Naive thymus-derived CD4-positive, alpha-beta T cell (primary cell): ENCODE data around the gene PRKN. TPM values are rescaled to one million over a fixed set of nuclear protein-coding genes. Genes with fewer than 3 reads are reported as not detected.

ENCODE experiments used
- ATAC-seq: fragments of 150-1000 bp; cut with Tn5 transposase; 2 replicates; pipeline ENCODE4 v1.10.0; 2021; ENCODE audit warnings: mild to moderate bottlenecking, moderate library complexity
- CTCF ChIA-PET: fragments of 350-600 bp; sonication (Branson Sonifier 250); formaldehyde crosslinking; loops from one replicate; lab custom pipeline; 2021; ENCODE audit warnings: antibody characterized with exemption; lab: Charles Lee
- POLR2A ChIA-PET: fragments of 350-600 bp; sonication (Branson Sonifier 250); formaldehyde crosslinking; loops from one replicate; lab custom pipeline; 2021; ENCODE audit warnings: antibody characterized with exemption, inconsistent platforms; lab: Charles Lee
- DNase-seq, 9 donors: peaks; one replicate each; pipeline versions ENCODE4 v3.0.0 to v3.0.0-alpha.2; 2020 to 2022; ENCODE audit warnings: mixed read lengths in 1 of 9
- H3K27ac ChIP-seq: one replicate; pipeline ENCODE4 v1.7.0; 2013; ENCODE audit warnings: mild to moderate bottlenecking, low read depth, low read length, moderate library complexity
- H3K27me3 ChIP-seq, 2 donors: one replicate each; pipeline ENCODE4 v1.7.0; 2013; ENCODE audit warnings: low read length in 2 of 2, mild to moderate bottlenecking in 2 of 2, moderate library complexity in 2 of 2; ENCODE audit not compliant: control insufficient read depth in 2 of 2, insufficient read depth in 2 of 2
- H3K36me3 ChIP-seq, 3 experiments: 1 replicate in 2 of 3; 2 replicates in 1 of 3; pipeline ENCODE4 v1.7.0; 2013; ENCODE audit warnings: low read length in 3 of 3, mild to moderate bottlenecking in 3 of 3, moderate library complexity in 1 of 3; ENCODE audit not compliant: insufficient read depth in 3 of 3, control insufficient read depth in 2 of 3
- H3K4me1 ChIP-seq, 2 donors: one replicate each; pipeline ENCODE4 v1.7.0; 2013; ENCODE audit warnings: low read length in 2 of 2, mild to moderate bottlenecking in 2 of 2, moderate library complexity in 1 of 2; ENCODE audit not compliant: control insufficient read depth in 2 of 2, insufficient read depth in 2 of 2
- H3K4me3 ChIP-seq: 2 replicates; pipeline ENCODE4 v1.7.0; 2013; ENCODE audit warnings: mild to moderate bottlenecking, low read length
- H3K9me3 ChIP-seq, 3 experiments: 1 replicate in 2 of 3; 2 replicates in 1 of 3; pipeline ENCODE4 v1.7.0; 2013; ENCODE audit warnings: low read length in 3 of 3; ENCODE audit not compliant: control insufficient read depth in 2 of 3
- H3K27ac Mint-ChIP-seq, 9 donors: one replicate each; pipeline ENCODE4 v1.8.0; 2020 to 2022; ENCODE audit warnings: mixed read lengths in 9 of 9, mild to moderate bottlenecking in 8 of 9, moderate library complexity in 5 of 9, inconsistent platforms in 2 of 9
- H3K27me3 Mint-ChIP-seq, 5 donors: one replicate each; pipeline ENCODE4 v1.8.0; 2021 to 2022; ENCODE audit warnings: mixed read lengths in 5 of 5, mild to moderate bottlenecking in 1 of 5
- H3K36me3 Mint-ChIP-seq, 5 donors: one replicate each; pipeline ENCODE4 v1.8.0; 2020 to 2022; ENCODE audit warnings: mixed read lengths in 5 of 5, mild to moderate bottlenecking in 3 of 5, inconsistent platforms in 1 of 5
- H3K4me1 Mint-ChIP-seq, 7 donors: one replicate each; pipeline ENCODE4 v1.8.0; 2020 to 2022; ENCODE audit warnings: mixed read lengths in 7 of 7, mild to moderate bottlenecking in 3 of 7, inconsistent platforms in 1 of 7
- H3K4me3 Mint-ChIP-seq, 10 donors: one replicate each; pipeline ENCODE4 v1.8.0; 2020 to 2022; ENCODE audit warnings: mild to moderate bottlenecking in 10 of 10, mixed read lengths in 10 of 10, moderate library complexity in 6 of 10, inconsistent platforms in 2 of 10
- H3K9me3 Mint-ChIP-seq, 11 donors: one replicate each; pipeline ENCODE4 v1.8.0; 2020 to 2022; ENCODE audit warnings: mixed read lengths in 11 of 11, mild to moderate bottlenecking in 4 of 11, inconsistent platforms in 1 of 11, moderate library complexity in 1 of 11
- intact Hi-C, 2 donors: fragments of 100-400 bp; cut with micrococcal nuclease; formaldehyde crosslinking; loops; one replicate each; pipeline ENCODE4 v1.15.1; 2023
- polyA plus RNA-seq, 2 donors: library from polyadenylated mRNA; unstranded; fragments of 300-500 nt; fragmentation: Illumina TruSeq; gene quantifications; one replicate each; pipeline ENCODE4 v1.2.3, GENCODE V29; 2021
- total RNA-seq, 6 experiments: library from RNA in 5 of 6; stranded (reverse) in 5 of 6; gene quantifications; 1 replicate in 5 of 6; 2 replicates in 1 of 6; pipeline ENCODE4 v1.2.3 and lab custom pipeline; 2021 to 2026

The PRKN gene
- total and polyA plus RNA-seq, 7 experiments from 2014 or later = 0.44 to 10.3 (median 8.1) TPM

DNA sequence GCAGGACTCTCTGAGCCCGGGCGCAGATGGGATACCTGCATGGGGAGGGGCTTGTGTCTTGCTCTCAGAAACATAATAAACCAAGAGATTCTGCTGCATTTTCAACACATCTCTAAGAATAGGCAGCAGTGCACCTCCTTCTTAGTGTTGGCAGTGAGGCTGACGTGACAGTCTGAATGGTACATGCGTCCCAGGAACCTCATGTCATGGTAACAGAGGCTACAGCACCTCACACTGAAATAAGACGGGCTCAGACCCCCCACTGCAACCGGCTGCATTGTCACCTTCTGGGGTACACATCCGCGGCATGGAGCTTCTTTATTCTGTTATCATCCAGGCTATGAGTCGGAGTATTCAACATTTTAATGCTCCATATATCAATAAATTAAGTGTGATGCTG lies 1056.4 kb downstream of the PRKN start:
- Mint-ChIP-seq H3K4me1 (no peaks in the 10 kb centered on the region), H3K27ac (no peak overlapping the region), H3K27me3 (no peaks in the 10 kb centered on the region), H3K4me3 (no peak overlapping the region), H3K36me3 (peaks cover 0 to 6% (median 0%) of the 10 kb centered on the region in 5 donors), H3K9me3 (peaks cover 0 to 3% (median 0%) of the 10 kb centered on the region in 11 donors)
- DNase-seq (no peak), ATAC-seq (no peak)
- H3K9me3 ChIP-seq = peaks cover 0 to under 1% (median 0%) of the 10 kb centered on the region in 3 experiments
- no peak overlapping the region for H3K4me3 ChIP-seq
- ChIA-PET CTCF (no interaction called here), POLR2A (no interaction called here)
- intact Hi-C loops = no loop called here
- no peaks in the 10 kb centered on the region for H3K36me3 ChIP-seq
- H3K4me1 ChIP-seq = no peaks in the 10 kb centered on the region
- H3K27me3 ChIP-seq = no peaks in the 10 kb centered on the region
- no peak overlapping the region for H3K27ac ChIP-seq

GRCh38 chr6:161668665-161669064 lies 1058.9 kb downstream of the PRKN start:
- H3K27me3 ChIP-seq = no peaks in the 10 kb centered on the region
- no peak for DNase-seq
- no peak for ATAC-seq
- Mint-ChIP-seq H3K4me3 (no peak overlapping the region), H3K4me1 (no peaks in the 10 kb centered on the region), H3K27me3 (no peaks in the 10 kb centered on the region), H3K27ac (no peak overlapping the region), H3K9me3 (peaks cover 0 to 16% (median 5%) of the 10 kb centered on the region in 11 donors), H3K36me3 (peaks cover 0 to 9% (median 0%) of the 10 kb centered on the region in 5 donors)
- H3K4me1 ChIP-seq = no peaks in the 10 kb centered on the region
- ChIA-PET POLR2A (no interaction called here), CTCF (no interaction called here)
- intact Hi-C loops = no loop called here
- H3K27ac ChIP-seq = no peak overlapping the region
- no peaks in the 10 kb centered on the region for H3K36me3 ChIP-seq
- peaks cover 0 to 9% (median 0%) of the 10 kb centered on the region in 3 experiments for H3K9me3 ChIP-seq
- no peak overlapping the region for H3K4me3 ChIP-seq

DNA sequence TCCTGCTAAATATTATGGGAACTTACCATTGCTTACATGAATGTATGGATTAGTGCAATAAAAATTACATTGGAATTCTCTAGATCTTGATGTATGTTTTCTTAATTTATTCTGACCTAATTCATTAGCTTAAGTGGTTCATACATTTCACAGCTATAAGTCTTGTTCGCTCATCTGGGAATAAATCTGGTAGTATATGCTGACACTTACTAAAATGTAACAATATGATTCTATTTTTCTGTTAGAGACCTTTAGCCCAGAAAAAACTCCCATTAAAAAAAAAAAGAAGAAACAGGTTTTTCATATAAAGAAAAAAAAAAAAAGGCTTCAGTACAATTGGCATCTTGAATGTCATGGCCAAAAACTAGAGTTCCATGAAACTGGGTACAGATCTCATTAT lies 1059.6 kb downstream of the PRKN start:
- ChIA-PET CTCF (no interaction called here), POLR2A (no interaction called here)
- H3K27ac Mint-ChIP-seq = no peak overlapping the region
- H3K27me3 Mint-ChIP-seq = no peaks in the 10 kb centered on the region
- intact Hi-C loops = no loop called here
- peaks cover 0 to 21% (median 5%) of the 10 kb centered on the region in 11 donors for H3K9me3 Mint-ChIP-seq
- no peaks in the 10 kb centered on the region for H3K36me3 ChIP-seq
- peaks cover 0 to 9% (median 0%) of the 10 kb centered on the region in 5 donors for H3K36me3 Mint-ChIP-seq
- no peak for ATAC-seq
- peaks cover 0 to 13% (median 0%) of the 10 kb centered on the region in 3 experiments for H3K9me3 ChIP-seq
- H3K4me1 Mint-ChIP-seq = no peaks in the 10 kb centered on the region
- no peaks in the 10 kb centered on the region for H3K27me3 ChIP-seq
- H3K4me3 ChIP-seq = no peak overlapping the region
- no peak overlapping the region for H3K27ac ChIP-seq
- H3K4me3 Mint-ChIP-seq = no peak overlapping the region
- H3K4me1 ChIP-seq = no peaks in the 10 kb centered on the region
- no peak for DNase-seq

GRCh38 chr6:161663682-161664081 lies 1063.9 kb downstream of the PRKN start:
- intact Hi-C loops = no loop called here
- H3K9me3 Mint-ChIP-seq = peaks cover 0 to 29% (median 14%) of the 10 kb centered on the region in 11 donors
- H3K4me1 ChIP-seq = no peaks in the 10 kb centered on the region
- DNase-seq (no peak), ATAC-seq (no peak)
- H3K27me3 ChIP-seq = no peaks in the 10 kb centered on the region
- H3K4me3 Mint-ChIP-seq = no peak overlapping the region
- H3K27me3 Mint-ChIP-seq = peaks cover 0 to 3% (median 0%) of the 10 kb centered on the region in 5 donors
- H3K9me3 ChIP-seq = peaks cover 0 to 15% (median 0%) of the 10 kb centered on the region in 3 experiments
- no peaks in the 10 kb centered on the region for H3K36me3 ChIP-seq
- H3K27ac ChIP-seq = no peak overlapping the region
- no peak overlapping the region for H3K27ac Mint-ChIP-seq
- ChIA-PET CTCF (no interaction called here), POLR2A (no interaction called here)
- H3K36me3 Mint-ChIP-seq = peaks cover 0 to 9% (median 0%) of the 10 kb centered on the region in 5 donors
- peaks cover 0 to 4% (median 0%) of the 10 kb centered on the region in 7 donors for H3K4me1 Mint-ChIP-seq
- no peak overlapping the region for H3K4me3 ChIP-seq

GRCh38 chr6:161660666-161661571 lies 1066.6 kb downstream of the PRKN start:
- H3K4me1 ChIP-seq = no peaks in the 10 kb centered on the region
- intact Hi-C loops = no loop called here
- H3K27ac ChIP-seq = no peak overlapping the region
- H3K27me3 Mint-ChIP-seq = peaks cover 0 to 3% (median 0%) of the 10 kb centered on the region in 5 donors
- POLR2A ChIA-PET = no interaction called here
- H3K9me3 Mint-ChIP-seq = peaks cover 0 to 28% (median 14%) of the 10 kb centered on the region in 11 donors
- DNase-seq (no peak), ATAC-seq (peak; percentile 24)
- H3K27me3 ChIP-seq = no peaks in the 10 kb centered on the region
- H3K4me1 Mint-ChIP-seq = peaks cover 0 to 4% (median 0%) of the 10 kb centered on the region in 7 donors
- H3K36me3 Mint-ChIP-seq = peaks cover 0 to 17% (median 7%) of the 10 kb centered on the region in 5 donors
- H3K36me3 ChIP-seq = no peaks in the 10 kb centered on the region
- H3K4me3 ChIP-seq = no peak overlapping the region
- CTCF ChIA-PET = no interaction called here
- H3K9me3 ChIP-seq = peaks cover 0 to 13% (median 0%) of the 10 kb centered on the region in 3 experiments
- H3K27ac Mint-ChIP-seq = no peak overlapping the region
- H3K4me3 Mint-ChIP-seq = no peak overlapping the region

- H3K9me3 Mint-ChIP-seq = peaks cover 0 to 11% (median 5%) of the 10 kb centered on the region in 11 donors
- intact Hi-C loops = no loop called here
- H3K4me1 Mint-ChIP-seq = peaks cover 0 to 4% (median 0%) of the 10 kb centered on the region in 7 donors
- no peaks in the 10 kb centered on the region for H3K36me3 ChIP-seq
- no peak overlapping the region for H3K4me3 ChIP-seq
- H3K27ac ChIP-seq = no peak overlapping the region
- H3K36me3 Mint-ChIP-seq = peaks cover 0 to 14% (median 5%) of the 10 kb centered on the region in 5 donors
- ChIA-PET POLR2A (interaction anchor here (0.7 kb wide), 1 partner anchor 697 kb away, joined by 4 read pairs; no protein-coding TSS in a partner anchor), CTCF (no interaction called here)
- no peak overlapping the region for H3K27ac Mint-ChIP-seq
- H3K27me3 Mint-ChIP-seq = peaks cover 0 to 3% (median 0%) of the 10 kb centered on the region in 5 donors
- ATAC-seq (no peak), DNase-seq (no peak)
- H3K27me3 ChIP-seq = no peaks in the 10 kb centered on the region
- no peaks in the 10 kb centered on the region for H3K4me1 ChIP-seq
- H3K9me3 ChIP-seq = peaks cover 0 to 4% (median 0%) of the 10 kb centered on the region in 3 experiments
- no peak overlapping the region for H3K4me3 Mint-ChIP-seq
Measured at GRCh38 chr6:161658211-161658610, 1069.4 kb downstream of the PRKN start.
